Activated T-cell treated with anti-CD3 and anti-CD28 coated beads, Interleukin-2, amount 50 U/mL, for 72 hours (primary cell): ENCODE measurements around the gene KCNT1. TPM values are rescaled to one million over a fixed set of nuclear protein-coding genes. Genes with fewer than 3 reads are reported as not detected.

Experiments
- ATAC-seq, 2 donors: fragments of 150-1000 bp; cut with Tn5 transposase; replicated peaks in 1 of 2; 2 replicates each; pipeline ENCODE4 v1.10.0; 2021; ENCODE audit warnings: moderate library complexity in 2 of 2, mild to moderate bottlenecking in 1 of 2
- DNase-seq, 2 donors: peaks; one replicate each; pipeline ENCODE4 v3.0.0; 2021 to 2022; ENCODE audit warnings: mixed read lengths in 1 of 2
- H3K27ac Mint-ChIP-seq: one replicate; pipeline ENCODE4 v1.8.0; 2022; ENCODE audit warnings: mild to moderate bottlenecking, moderate library complexity, mixed read lengths
- H3K27me3 Mint-ChIP-seq: one replicate; pipeline ENCODE4 v1.8.0; 2022; ENCODE audit warnings: low read depth, mixed read lengths
- H3K36me3 Mint-ChIP-seq, 2 donors: one replicate each; pipeline ENCODE4 v1.8.0; 2022; ENCODE audit warnings: mixed read lengths in 2 of 2, mild to moderate bottlenecking in 1 of 2; ENCODE audit not compliant: insufficient read depth in 2 of 2
- H3K4me1 Mint-ChIP-seq: one replicate; pipeline ENCODE4 v1.8.0; 2022; ENCODE audit warnings: low read depth, mixed read lengths
- H3K4me3 Mint-ChIP-seq, 2 donors: one replicate each; pipeline ENCODE4 v1.8.0; 2022; ENCODE audit warnings: mild to moderate bottlenecking in 2 of 2, mixed read lengths in 2 of 2, moderate library complexity in 2 of 2
- H3K9me3 Mint-ChIP-seq, 2 donors: one replicate each; pipeline ENCODE4 v1.8.0; 2022; ENCODE audit warnings: mixed read lengths in 2 of 2
- total RNA-seq, 2 donors: library from RNA; stranded (reverse); gene quantifications; one replicate each; pipeline ENCODE4 v1.2.3, GENCODE V29; 2022

Gene KCNT1
- total RNA-seq, 2 donors from 2014 or later, result not detected

DNA sequence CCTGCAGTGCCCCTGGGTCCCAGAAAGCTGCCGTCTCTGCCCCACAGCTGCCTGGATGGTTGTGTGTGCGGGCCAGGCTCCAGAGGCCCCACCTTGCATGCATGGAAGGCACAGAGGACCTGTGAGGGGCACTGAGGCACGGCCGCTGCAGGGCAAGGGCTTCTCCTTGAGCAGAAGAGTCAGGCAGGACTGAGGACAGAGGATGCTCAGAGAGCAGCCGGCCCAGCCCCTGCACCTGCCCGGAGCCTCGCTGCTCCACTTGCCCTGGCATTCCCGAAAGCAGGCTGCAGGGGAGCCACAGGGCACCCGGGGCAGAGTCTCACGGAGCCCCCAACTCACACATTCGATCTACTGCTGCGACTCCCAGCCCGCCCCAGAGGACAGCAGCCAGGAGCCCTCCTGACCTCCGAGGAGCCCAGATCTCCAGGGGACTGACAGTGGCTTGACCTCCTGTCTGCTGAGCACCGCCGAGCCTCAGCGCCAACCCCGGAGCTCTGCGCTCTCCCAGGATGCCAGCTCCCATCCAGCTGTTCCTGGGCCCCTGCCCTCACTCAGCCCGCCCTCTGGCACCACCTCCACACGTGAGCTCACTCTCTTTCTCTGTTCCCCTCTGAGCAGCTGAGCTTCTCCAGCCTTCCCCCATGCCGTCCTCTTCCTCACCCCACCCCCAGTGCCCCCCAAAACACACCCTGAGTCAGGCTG lies 95.0 kb downstream of the KCNT1 start:
- Mint-ChIP-seq H3K4me3 (no peak overlapping the region), H3K4me1 (no peaks in the 10 kb centered on the region), H3K27me3 (no peaks in the 10 kb centered on the region), H3K9me3 (no peaks in the 10 kb centered on the region), H3K36me3 (no peaks in the 10 kb centered on the region), H3K27ac (no peak overlapping the region)
- DNase-seq, result no peak
- no peak for ATAC-seq

- Mint-ChIP-seq H3K4me1 (no peaks in the 10 kb centered on the region), H3K4me3 (no peak overlapping the region), H3K27me3 (no peaks in the 10 kb centered on the region), H3K27ac (no peak overlapping the region), H3K9me3 (no peaks in the 10 kb centered on the region), H3K36me3 (no peaks in the 10 kb centered on the region)
- ATAC-seq, result peak; percentile 54 to 61
- peak; percentile 53 to 55 for DNase-seq
These were observed 95.7 kb downstream of the KCNT1 start for GRCh38 chr9:135797507-135798262.

- Mint-ChIP-seq H3K27me3 (no peaks in the 10 kb centered on the region), H3K36me3 (no peaks in the 10 kb centered on the region), H3K9me3 (no peaks in the 10 kb centered on the region), H3K27ac (no peak overlapping the region), H3K4me3 (no peak overlapping the region), H3K4me1 (no peaks in the 10 kb centered on the region)
- no peak for DNase-seq
- ATAC-seq, result peak in 1 of 2 donors; percentile 7
These were observed 96.2 kb downstream of the KCNT1 start for GRCh38 chr9:135798263-135798585.

- no peaks in the 10 kb centered on the region for H3K27me3 Mint-ChIP-seq
- no peaks in the 10 kb centered on the region for H3K36me3 Mint-ChIP-seq
- H3K4me1 Mint-ChIP-seq, result no peaks in the 10 kb centered on the region
- H3K27ac Mint-ChIP-seq, result no peak overlapping the region
- no peaks in the 10 kb centered on the region for H3K9me3 Mint-ChIP-seq
- ATAC-seq (no peak), DNase-seq (no peak)
- H3K4me3 Mint-ChIP-seq, result no peak overlapping the region
These were observed 97.3 kb downstream of the KCNT1 start for GRCh38 chr9:135799261-135799660.

GRCh38 chr9:135801070-135801469 lies 99.1 kb downstream of the KCNT1 start:
- ATAC-seq, result no peak
- Mint-ChIP-seq H3K4me1 (no peaks in the 10 kb centered on the region), H3K36me3 (no peaks in the 10 kb centered on the region), H3K9me3 (no peaks in the 10 kb centered on the region), H3K27me3 (no peaks in the 10 kb centered on the region), H3K4me3 (no peak overlapping the region), H3K27ac (no peak overlapping the region)
- DNase-seq, result no peak

DNA sequence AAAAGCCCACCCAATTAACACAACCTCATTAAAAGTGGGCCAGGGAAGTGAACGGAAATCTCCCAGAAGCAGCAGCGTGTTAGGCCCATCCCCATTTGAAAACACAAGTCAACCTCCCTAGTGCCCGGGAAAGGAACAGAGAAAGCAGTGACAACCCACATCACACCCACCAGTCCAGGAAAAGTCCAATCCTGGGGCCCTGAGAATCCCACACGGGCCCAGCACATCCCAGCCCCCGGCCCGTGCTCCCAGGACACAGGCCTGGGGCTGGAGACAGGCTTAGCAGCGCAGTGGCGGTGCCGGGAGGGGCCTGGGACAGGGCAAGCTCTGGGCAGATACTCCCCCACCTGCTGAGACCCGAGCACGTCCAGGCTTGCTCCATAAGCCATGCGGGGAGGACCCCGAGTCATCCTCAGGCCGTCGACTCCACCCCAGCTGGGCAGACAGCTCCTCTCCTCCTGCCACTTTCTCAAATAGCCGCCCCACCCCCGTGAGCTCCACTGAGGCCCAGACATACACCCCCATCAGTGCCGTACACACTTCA lies 101.0 kb downstream of the KCNT1 start:
- H3K4me3 Mint-ChIP-seq, result no peak overlapping the region
- ATAC-seq, result no peak
- H3K27ac Mint-ChIP-seq, result no peak overlapping the region

GRCh38 chr9:135803441-135803840 lies 101.5 kb downstream of the KCNT1 start:
- no peaks in the 10 kb centered on the region for H3K4me1 Mint-ChIP-seq
- no peaks in the 10 kb centered on the region for H3K27me3 Mint-ChIP-seq
- DNase-seq (no peak), ATAC-seq (no peak)
- no peaks in the 10 kb centered on the region for H3K36me3 Mint-ChIP-seq
- H3K9me3 Mint-ChIP-seq, result no peaks in the 10 kb centered on the region
- no peak overlapping the region for H3K4me3 Mint-ChIP-seq
- H3K27ac Mint-ChIP-seq, result no peak overlapping the region

More for the DNA sequence above, 101.0 kb downstream of the KCNT1 start:
- no peaks in the 10 kb centered on the region for H3K27me3 Mint-ChIP-seq
- DNase-seq, result no peak
- H3K36me3 Mint-ChIP-seq, result no peaks in the 10 kb centered on the region
- no peaks in the 10 kb centered on the region for H3K4me1 Mint-ChIP-seq
- no peaks in the 10 kb centered on the region for H3K9me3 Mint-ChIP-seq

DNA sequence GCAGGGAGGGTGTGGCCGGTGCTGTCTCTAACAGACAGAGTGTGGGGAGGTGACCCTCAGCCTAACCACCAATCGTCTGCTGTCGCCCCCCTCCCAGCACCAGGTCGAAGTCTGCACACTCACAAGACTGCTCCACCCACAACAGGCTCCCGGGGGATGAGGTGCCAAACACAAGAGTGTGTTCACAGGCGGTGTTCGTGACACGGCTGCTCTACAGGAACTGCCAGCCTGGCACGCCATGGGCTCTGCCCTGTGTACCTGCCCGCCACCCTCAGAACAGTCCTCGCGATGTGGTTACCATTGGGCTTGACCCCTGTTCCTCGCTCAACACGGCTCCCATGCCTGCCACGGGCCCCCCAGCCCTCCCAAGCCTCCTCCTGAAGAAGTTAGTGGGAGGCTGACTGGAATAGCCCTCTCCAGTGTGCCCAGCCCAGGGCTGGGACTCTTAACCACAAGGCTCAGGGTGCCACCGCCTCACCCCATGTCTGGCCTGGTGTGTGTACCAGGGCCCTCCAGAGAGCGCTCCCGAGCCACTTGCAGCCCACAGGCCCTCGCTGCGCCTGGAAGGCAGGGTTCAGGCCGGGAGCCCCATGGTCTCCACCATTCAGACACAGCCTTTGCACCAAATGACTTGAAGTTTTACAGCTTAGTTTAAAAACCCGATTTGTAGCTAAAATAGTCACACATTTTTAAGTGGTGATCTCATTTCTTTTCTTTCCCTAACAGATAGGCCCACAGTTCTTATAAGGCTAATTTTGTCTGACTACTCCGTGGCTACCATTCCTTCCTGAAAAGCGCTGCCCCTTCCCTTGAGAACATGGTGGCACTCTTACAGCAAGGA lies 102.8 kb downstream of the KCNT1 start:
- no peak overlapping the region for H3K27ac Mint-ChIP-seq
- no peak for ATAC-seq

GRCh38 chr9:135805422-135806022 lies 103.5 kb downstream of the KCNT1 start:
- no peak overlapping the region for H3K4me3 Mint-ChIP-seq
- H3K36me3 Mint-ChIP-seq, result peaks cover 0 to 6% of the 10 kb centered on the region in 2 donors
- H3K27me3 Mint-ChIP-seq, result no peaks in the 10 kb centered on the region
- no peaks in the 10 kb centered on the region for H3K4me1 Mint-ChIP-seq
- H3K27ac Mint-ChIP-seq, result no peak overlapping the region
- no peak for DNase-seq
- ATAC-seq, result no peak
- H3K9me3 Mint-ChIP-seq, result no peaks in the 10 kb centered on the region

More for the DNA sequence above, 102.8 kb downstream of the KCNT1 start:
- H3K27me3 Mint-ChIP-seq, result no peaks in the 10 kb centered on the region
- H3K9me3 Mint-ChIP-seq, result no peaks in the 10 kb centered on the region
- H3K4me1 Mint-ChIP-seq, result no peaks in the 10 kb centered on the region
- no peak overlapping the region for H3K4me3 Mint-ChIP-seq
- H3K36me3 Mint-ChIP-seq, result peaks cover 0 to 1% of the 10 kb centered on the region in 2 donors
- no peak for DNase-seq

DNA sequence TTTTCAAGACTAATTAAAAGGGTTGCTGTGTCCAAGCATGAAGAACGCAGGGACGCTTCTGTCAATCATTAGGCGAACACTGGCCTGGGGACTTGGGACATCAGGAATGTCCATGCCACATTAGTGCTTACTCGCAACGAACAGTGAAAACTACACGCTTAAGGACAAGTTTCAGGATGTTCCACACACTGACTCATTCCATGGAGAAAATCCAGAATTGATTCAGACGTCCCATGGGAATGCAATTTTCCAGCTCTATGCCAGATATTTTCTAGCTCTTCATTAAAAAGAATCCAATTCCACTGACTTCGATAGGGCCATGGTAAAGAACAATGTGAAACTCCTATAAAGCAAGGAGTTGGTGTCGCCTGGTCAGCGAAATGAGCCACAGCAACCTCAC lies 107.2 kb downstream of the KCNT1 start:
- no peak overlapping the region for H3K27ac Mint-ChIP-seq
- no peaks in the 10 kb centered on the region for H3K9me3 Mint-ChIP-seq
- DNase-seq, result no peak

GRCh38 chr9:135810806-135811575 lies 109.0 kb downstream of the KCNT1 start:
- ATAC-seq (no peak), DNase-seq (no peak)
- no peaks in the 10 kb centered on the region for H3K27me3 Mint-ChIP-seq
- H3K36me3 Mint-ChIP-seq, result peaks cover 0 to 20% of the 10 kb centered on the region in 2 donors
- H3K9me3 Mint-ChIP-seq, result no peaks in the 10 kb centered on the region
- H3K4me1 Mint-ChIP-seq, result no peaks in the 10 kb centered on the region
- H3K27ac Mint-ChIP-seq, result no peak overlapping the region
- no peak overlapping the region for H3K4me3 Mint-ChIP-seq

More for the DNA sequence above, 107.2 kb downstream of the KCNT1 start:
- no peak for ATAC-seq
- no peaks in the 10 kb centered on the region for H3K4me1 Mint-ChIP-seq
- no peaks in the 10 kb centered on the region for H3K27me3 Mint-ChIP-seq
- H3K4me3 Mint-ChIP-seq, result no peak overlapping the region
- peaks cover 0 to 15% of the 10 kb centered on the region in 2 donors for H3K36me3 Mint-ChIP-seq

GRCh38 chr9:135811801-135812200 lies 109.8 kb downstream of the KCNT1 start:
- DNase-seq (no peak), ATAC-seq (no peak)
- Mint-ChIP-seq H3K27ac (no peak overlapping the region), H3K36me3 (peaks cover 0 to 22% of the 10 kb centered on the region in 2 donors), H3K27me3 (no peaks in the 10 kb centered on the region), H3K4me1 (no peaks in the 10 kb centered on the region), H3K9me3 (no peaks in the 10 kb centered on the region), H3K4me3 (no peak overlapping the region)
